NCI-H2196 (cell line): ENCODE measurements around the gene LKAAEAR1.

ENCODE experiments used
- DNase-seq: peaks from one replicate; lab custom pipeline; 2025; ENCODE audit not compliant: unreplicated experiment; lab: John Stamatoyannopoulos, UW

LKAAEAR1 gene

GRCh38 chr20:64080013-64080812 lies 4.0 kb downstream of the LKAAEAR1 start, which contains the start of gene OPRL1:
TSS of gene OPRL1 (plus strand) at chr20:64080082. CDS start at chr20:64092721, 12,639 bp downstream.
- DNase-seq = no peak

DNA sequence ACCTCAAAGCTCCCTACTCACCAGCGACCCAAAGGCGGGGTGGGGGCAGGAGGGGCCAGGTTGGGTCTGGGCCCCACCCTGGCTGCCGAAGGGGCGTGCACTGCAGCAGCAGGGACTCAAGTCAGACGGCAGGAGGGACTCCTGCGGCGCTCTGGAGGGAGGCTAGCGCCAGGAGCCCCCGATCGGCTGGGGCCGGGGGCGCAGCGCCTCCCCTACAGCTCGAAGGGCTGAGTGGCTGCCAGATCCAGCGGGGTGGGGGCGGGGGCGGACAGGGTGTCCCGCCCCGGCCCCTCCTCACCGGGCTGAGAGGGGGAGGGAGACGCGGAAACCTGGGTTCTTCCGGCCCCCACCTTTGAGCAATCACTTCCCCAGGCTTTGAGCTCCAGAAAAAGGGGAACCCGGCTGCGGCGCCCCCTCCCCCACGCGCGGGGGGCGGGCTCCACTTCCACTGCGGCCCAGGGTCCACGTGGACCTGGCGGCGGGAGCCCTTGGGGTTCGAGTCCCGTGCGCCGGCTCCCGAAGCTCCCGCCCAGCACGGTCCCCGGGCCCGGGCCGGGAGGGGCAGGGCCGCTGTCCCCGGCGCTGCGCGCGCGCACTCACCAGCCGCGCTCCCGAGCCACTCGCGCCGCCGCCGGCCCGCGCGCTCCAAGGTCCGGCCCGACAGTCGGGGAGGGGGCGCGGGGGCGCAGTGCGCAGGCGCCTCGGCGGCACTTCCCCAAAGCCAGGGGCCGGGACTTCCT lies 4.8 kb downstream of the LKAAEAR1 start, which contains the start of gene RGS19:
RGS19 (minus strand) TSS at position 246 of the 740 bp plus-strand sequence. CDS start 2,632 bp downstream, outside the sequence.
- peak; percentile 87 for DNase-seq

DNA sequence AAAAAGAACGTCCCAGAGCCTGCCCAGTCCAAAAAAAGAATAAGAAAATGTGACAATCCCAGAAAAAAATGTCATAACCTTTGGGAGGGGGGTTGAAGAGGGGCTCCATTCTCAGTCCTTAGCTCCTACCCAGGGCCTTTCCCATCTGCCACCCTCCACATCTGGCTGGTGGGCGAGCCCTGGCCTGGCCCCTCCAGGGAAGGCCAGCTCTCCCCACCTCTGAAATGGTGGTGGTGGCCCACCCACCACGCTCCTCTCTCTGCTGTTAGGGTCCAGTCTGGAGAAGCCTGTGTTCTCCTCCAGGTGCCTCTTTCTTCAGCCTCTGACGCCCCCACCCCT lies 5.3 kb downstream of the LKAAEAR1 start:
- no peak for DNase-seq

GRCh38 chr20:64077876-64078551 lies 6.2 kb downstream of the LKAAEAR1 start:
- DNase-seq = no peak

- no peak for DNase-seq
Observed at GRCh38 chr20:64077541-64077875, 6.7 kb downstream of the LKAAEAR1 start.

- no peak for DNase-seq
Observed at GRCh38 chr20:64077094-64077493, 7.1 kb downstream of the LKAAEAR1 start.

DNA sequence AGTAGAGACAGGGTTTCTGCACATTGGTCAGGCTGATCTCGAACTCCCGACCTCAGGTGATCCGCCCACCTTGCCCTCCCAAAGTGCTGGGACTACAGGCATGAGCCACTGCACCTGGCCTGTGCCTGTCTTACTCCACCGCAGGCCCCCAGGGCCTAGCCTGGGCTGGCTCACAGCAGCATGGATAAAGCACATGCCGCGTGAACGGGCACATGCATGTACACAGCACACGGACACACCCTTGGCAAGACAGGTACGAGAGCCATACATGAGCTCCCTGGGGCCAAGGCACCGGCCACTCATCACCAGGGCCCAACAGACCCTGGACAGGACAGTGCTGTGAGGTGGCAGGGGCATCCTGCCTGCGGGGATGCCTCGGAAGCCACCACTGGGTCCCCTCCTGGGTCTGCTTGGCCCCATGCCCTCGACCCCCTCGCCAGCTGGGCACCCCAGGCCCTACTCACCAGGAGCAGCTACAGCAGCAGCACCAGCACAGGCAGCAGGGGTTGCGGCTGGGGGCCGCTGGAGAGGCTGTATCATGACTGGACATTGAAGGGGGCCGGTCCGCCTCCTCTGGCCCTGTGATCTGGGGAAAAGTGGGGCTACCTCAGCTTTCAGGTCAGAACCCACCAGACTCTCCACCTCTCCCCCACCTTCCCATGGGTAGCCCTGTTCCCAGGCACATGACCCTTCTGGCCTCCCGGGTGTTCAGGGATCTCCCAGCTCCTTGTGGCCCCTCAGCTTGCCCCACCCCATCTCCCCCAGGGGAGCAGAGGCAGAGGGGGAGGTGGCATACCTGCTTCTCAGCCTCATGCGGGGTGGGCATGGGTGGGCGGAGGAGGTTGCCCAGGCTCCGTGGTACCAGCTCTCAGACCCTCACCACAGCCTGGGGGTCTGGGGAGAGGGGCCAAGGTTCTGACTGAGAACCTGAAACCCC lies 7.9 kb downstream of the LKAAEAR1 start:
- no peak for DNase-seq

GRCh38 chr20:64075556-64075955 lies 8.6 kb downstream of the LKAAEAR1 start:
- DNase-seq = no peak

GRCh38 chr20:64074963-64075362 lies 9.2 kb downstream of the LKAAEAR1 start:
- DNase-seq = no peak

GRCh38 chr20:64074184-64074789 lies 9.9 kb downstream of the LKAAEAR1 start:
- no peak for DNase-seq

DNA sequence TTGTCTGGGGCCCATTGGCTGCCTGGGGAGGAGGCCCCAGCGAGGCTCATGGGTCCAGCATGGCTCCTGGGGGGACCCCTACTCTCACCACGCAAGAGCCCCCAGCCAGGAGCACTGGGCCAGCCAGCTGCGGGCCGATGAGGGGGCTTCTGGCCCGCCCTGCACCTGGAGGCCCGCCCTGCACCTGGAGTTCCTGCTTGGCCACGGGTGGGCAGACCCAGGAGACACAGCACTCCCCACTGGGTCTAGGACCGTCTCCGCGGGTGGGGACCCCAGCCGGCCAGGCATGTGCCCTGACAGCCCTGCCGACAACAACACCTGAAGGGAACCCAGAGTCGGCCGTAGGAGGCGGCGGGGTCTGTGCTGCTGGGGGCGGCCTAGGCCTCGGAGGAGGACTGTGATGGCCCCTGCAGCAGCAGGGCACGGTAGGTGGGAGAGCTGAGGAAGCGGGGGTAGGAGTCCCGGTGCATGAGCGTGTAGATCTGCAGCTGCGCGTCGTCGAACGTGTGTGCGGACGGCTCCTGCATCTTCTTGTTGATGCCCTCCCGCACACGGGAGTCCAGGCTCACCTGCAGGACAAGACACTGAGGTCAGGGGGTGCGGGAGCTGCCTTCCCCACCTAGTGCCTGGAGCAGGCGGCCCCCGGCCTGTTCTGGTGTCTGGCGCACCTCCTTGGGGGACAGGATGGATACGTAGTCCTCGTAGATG lies 10.6 kb downstream of the LKAAEAR1 start:
- no peak for DNase-seq

GRCh38 chr20:64072498-64073063 lies 11.6 kb downstream of the LKAAEAR1 start:
- DNase-seq = no peak

DNA sequence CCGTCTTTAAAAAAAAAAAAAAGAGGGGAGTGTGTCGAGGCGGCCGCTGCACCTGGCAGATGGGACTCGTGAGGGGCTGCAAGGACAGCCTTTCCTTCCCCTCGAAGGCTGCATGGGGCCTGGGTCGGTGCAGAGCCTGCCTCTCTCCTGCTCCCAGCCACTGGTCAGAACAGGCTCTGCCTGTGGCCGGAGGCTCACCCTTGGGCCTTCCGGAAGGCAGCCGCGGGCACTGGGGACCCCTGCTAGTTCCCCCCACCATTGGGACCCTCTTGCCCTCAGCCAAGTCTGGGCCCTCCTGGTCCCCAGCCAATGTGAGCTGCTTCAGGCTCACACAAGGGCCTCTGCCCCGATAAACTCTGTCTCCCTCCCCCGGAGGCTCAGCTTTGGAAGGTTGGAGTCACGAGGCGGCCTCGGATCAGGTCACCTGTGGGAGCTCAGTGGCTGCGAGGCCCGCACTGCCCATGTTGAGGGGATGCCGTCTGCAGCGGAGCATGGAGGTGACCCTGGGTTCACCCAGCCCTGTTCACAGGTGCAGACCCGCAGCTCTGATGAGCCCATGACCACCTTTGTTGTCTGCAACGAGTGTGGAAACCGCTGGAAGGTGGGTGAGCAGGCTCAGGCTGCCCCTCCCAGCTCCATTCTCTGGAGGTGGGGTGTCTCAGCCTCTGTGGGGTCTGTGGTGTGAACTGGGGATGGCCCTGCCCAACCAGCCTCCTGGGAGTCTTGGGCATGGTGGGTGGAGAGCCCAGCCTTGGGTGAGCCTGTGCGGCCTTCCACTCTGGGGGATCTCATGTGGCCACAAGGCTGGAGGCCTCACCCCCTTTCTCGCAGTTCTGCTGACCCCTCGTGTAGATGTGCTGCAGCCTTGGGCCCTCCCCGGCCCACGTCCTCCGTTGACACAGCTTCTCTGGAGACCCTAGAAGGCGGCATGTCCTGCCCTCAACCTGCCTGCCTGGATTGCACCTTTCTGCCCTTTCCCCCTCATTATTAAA lies 12.6 kb downstream of the LKAAEAR1 start:
- no peak for DNase-seq

DNA sequence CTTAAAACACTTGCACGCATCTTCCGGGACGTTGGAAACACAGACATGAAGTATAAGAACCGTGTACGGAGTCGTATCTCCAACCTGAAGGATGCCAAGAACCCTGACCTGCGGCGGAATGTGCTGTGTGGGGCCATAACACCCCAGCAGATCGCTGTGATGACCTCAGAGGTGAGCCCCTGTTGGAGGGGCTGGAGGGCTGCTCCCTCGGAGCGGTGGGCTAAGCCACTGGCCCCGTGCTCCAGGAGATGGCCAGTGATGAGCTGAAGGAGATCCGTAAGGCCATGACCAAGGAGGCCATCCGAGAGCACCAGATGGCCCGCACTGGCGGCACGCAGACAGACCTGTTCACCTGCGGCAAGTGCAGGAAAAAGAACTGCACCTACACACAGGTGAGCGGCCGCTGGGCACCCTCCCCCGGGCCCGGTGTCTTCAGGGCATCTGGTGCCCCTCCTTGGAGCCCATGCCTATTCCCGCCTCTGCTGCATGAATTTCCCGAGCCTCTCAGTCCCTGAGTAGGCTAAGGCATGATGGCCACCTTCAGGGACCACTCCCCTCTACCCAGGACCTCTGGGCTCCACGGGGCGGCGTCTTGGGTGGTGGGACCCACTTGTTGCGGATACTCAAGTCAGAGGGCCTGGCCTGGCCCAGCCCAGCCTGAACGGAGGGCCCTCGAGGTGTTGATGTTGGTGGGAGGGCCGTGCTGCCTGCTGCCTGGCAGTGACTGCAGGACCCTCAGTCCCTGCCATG lies 13.8 kb downstream of the LKAAEAR1 start:
- DNase-seq = no peak

- DNase-seq = peak; percentile 26
Observed at GRCh38 chr20:64069614-64070243, 14.5 kb downstream of the LKAAEAR1 start.

- DNase-seq = no peak
Observed at GRCh38 chr20:64069209-64069613, 15.0 kb downstream of the LKAAEAR1 start.
